Vagina (tissue), 2 donors: Measurements from ENCODE around the gene APPL2.

ENCODE experiments used
- POLR2AphosphoS5 ChIP-seq, 2 donors: sonication (generic); formaldehyde crosslinking; IDR thresholded peaks; one replicate each; pipeline ENCODE4 v1.9.0; 2017; ENCODE audit warnings: antibody characterized with exemption in 2 of 2, mild to moderate bottlenecking in 2 of 2, low read depth in 1 of 2; ENCODE audit not compliant: insufficient read depth in 1 of 2
- TF ChIP-seq, protein P1 (sequence below), 3 experiments: fragments of 450-650 bp in 2 of 3; fragments of 200-600 bp in 1 of 3; sonication (generic) in 1 of 3; IDR thresholded peaks; one replicate each; pipeline ENCODE4 v1.5.1; 2017 to 2019; ENCODE audit warnings: antibody characterized with exemption in 3 of 3, mild to moderate bottlenecking in 2 of 3, moderate library complexity in 2 of 3

GRCh38 chr12:105226219-105226618 is 9.8 kb downstream of the APPL2 start:
- TF ChIP-seq, protein P1, sequence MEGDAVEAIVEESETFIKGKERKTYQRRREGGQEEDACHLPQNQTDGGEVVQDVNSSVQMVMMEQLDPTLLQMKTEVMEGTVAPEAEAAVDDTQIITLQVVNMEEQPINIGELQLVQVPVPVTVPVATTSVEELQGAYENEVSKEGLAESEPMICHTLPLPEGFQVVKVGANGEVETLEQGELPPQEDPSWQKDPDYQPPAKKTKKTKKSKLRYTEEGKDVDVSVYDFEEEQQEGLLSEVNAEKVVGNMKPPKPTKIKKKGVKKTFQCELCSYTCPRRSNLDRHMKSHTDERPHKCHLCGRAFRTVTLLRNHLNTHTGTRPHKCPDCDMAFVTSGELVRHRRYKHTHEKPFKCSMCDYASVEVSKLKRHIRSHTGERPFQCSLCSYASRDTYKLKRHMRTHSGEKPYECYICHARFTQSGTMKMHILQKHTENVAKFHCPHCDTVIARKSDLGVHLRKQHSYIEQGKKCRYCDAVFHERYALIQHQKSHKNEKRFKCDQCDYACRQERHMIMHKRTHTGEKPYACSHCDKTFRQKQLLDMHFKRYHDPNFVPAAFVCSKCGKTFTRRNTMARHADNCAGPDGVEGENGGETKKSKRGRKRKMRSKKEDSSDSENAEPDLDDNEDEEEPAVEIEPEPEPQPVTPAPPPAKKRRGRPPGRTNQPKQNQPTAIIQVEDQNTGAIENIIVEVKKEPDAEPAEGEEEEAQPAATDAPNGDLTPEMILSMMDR (IDR thresholded peaks at IDR 0.05): no peak
- peak in 1 of 2 donors; percentile 95 for TF ChIP-seq POLR2AphosphoS5 (IDR thresholded peaks at IDR 0.05; ENCODE audit: insufficient read depth in 1 of 2, low read depth in 1 of 2)
